Panc1 (cell line): ENCODE results near the gene UQCC2. TPM values are rescaled to one million over a fixed set of nuclear protein-coding genes. Genes with fewer than 3 reads are reported as not detected.

Source experiments
- ATAC-seq: fragments of 200-7000 bp; cut with Tn5 transposase; 2 replicates; pipeline ENCODE4 v1.9.1; 2020; ENCODE audit warnings: mild to moderate bottlenecking, moderate library complexity
- BruUV-seq: library from RNA; stranded (reverse); fragments of 400-500 nt; replicated peaks from 2 replicates; lab custom pipeline; 2021; lab: Mats Ljungman, UMichigan
- CTCF ChIA-PET: fragments of 300-600 bp; sonication (Branson Sonifier 250); formaldehyde crosslinking; loops from one replicate; lab custom pipeline; 2022; ENCODE audit warnings: antibody characterized with exemption; lab: Charles Lee
- POLR2A ChIA-PET: fragments of 300-600 bp; sonication (Branson Sonifier 250); formaldehyde crosslinking; loops from one replicate; lab custom pipeline; 2022; ENCODE audit warnings: antibody characterized with exemption; lab: Charles Lee
- DNase-seq: peaks from one replicate; pipeline ENCODE4 v3.0.0-alpha.2; 2010; ENCODE audit warnings: low read depth, low spot score
- H3K27ac ChIP-seq: 2 replicates; pipeline ENCODE4 v1.5.1; 2011; ENCODE audit warnings: mild to moderate bottlenecking, low read length, inconsistent platforms
- H3K27me3 ChIP-seq: fragments of 200-500 bp; sonication (Bioruptor generic); 2 replicates; pipeline ENCODE4 v1.6.0; 2014; ENCODE audit warnings: low read length, inconsistent platforms; ENCODE audit not compliant: control insufficient read depth, insufficient read depth
- H3K36me3 ChIP-seq: fragments of 200-500 bp; sonication (Bioruptor generic); 2 replicates; pipeline ENCODE4 v1.5.1; 2014; ENCODE audit warnings: inconsistent platforms, mild to moderate bottlenecking, low read length, moderate library complexity; ENCODE audit not compliant: control insufficient read depth, insufficient read depth
- H3K4me1 ChIP-seq: 2 replicates; pipeline ENCODE4 v1.5.1; 2011; ENCODE audit warnings: inconsistent platforms, mild to moderate bottlenecking, low read length, moderate library complexity; ENCODE audit not compliant: control insufficient read depth, insufficient read depth
- H3K4me3 ChIP-seq, 2 experiments: 2 replicates each; pipeline ENCODE4 v1.5.1; 2011 to 2012; ENCODE audit warnings: low read depth in 2 of 2, low read length in 2 of 2, mild to moderate bottlenecking in 2 of 2, inconsistent platforms in 1 of 2, moderate library complexity in 1 of 2
- H3K9me3 ChIP-seq: fragments of 200-500 bp; sonication (Bioruptor generic); 2 replicates; pipeline ENCODE4 v1.5.1; 2014; ENCODE audit warnings: low read depth, mild to moderate bottlenecking, inconsistent platforms, low read length, moderate library complexity; ENCODE audit not compliant: control insufficient read depth, insufficient read depth
- CTCF ChIP-seq: fragments of 450-650 bp; IDR thresholded peaks from 2 replicates; pipeline ENCODE4 v1.5.1; 2017; ENCODE audit warnings: mild to moderate bottlenecking
- POLR2AphosphoS5 ChIP-seq: IDR thresholded peaks from 2 replicates; pipeline ENCODE4 v1.6.1; 2012; ENCODE audit warnings: mild to moderate bottlenecking, low read depth, low read length, moderate library complexity
- REST ChIP-seq, 2 experiments: IDR thresholded peaks; 2 replicates each; pipeline ENCODE4 v1.6.1; 2011 to 2012; ENCODE audit warnings: low read depth in 2 of 2, control low read depth in 1 of 2, low read length in 1 of 2, mild to moderate bottlenecking in 1 of 2, moderate library complexity in 1 of 2; ENCODE audit not compliant: insufficient read depth in 1 of 2
- SIN3A ChIP-seq: IDR thresholded peaks from 2 replicates; pipeline ENCODE4 v1.6.1; 2012; ENCODE audit warnings: low read depth, mild to moderate bottlenecking, low read length, moderate library complexity, borderline replicate concordance; ENCODE audit not compliant: insufficient read depth
- TCF7L2 ChIP-seq: IDR thresholded peaks from 2 replicates; pipeline ENCODE4 v1.6.1; 2011; ENCODE audit warnings: mild to moderate bottlenecking, low read depth, low read length, inconsistent platforms
- in situ Hi-C: cut with HindIII; loops from 2 replicates; pipeline ENCODE4 v1.10.0; 2016; ENCODE audit warnings: low sequenced_read_pairs, low pct_unique_long_range_greater_than_20kb
- intact Hi-C: fragments of 100-400 bp; cut with micrococcal nuclease; formaldehyde crosslinking; loops from one replicate; pipeline ENCODE4 v1.10.0; 2022; ENCODE audit not compliant: unreplicated experiment
- total RNA-seq: library from RNA; stranded (reverse); gene quantifications from one replicate; pipeline ENCODE4 v1.2.1, GENCODE V29; 2021; ENCODE audit not compliant: unreplicated experiment

Gene UQCC2
- total RNA-seq, 1 experiment from 2014 or later, result 135 TPM

GRCh38 chr6:33665957-33666356, 45.5 kb downstream of the UQCC2 start:
- intact Hi-C loops, result no loop called here
- in situ Hi-C loops, result no loop called here

DNA sequence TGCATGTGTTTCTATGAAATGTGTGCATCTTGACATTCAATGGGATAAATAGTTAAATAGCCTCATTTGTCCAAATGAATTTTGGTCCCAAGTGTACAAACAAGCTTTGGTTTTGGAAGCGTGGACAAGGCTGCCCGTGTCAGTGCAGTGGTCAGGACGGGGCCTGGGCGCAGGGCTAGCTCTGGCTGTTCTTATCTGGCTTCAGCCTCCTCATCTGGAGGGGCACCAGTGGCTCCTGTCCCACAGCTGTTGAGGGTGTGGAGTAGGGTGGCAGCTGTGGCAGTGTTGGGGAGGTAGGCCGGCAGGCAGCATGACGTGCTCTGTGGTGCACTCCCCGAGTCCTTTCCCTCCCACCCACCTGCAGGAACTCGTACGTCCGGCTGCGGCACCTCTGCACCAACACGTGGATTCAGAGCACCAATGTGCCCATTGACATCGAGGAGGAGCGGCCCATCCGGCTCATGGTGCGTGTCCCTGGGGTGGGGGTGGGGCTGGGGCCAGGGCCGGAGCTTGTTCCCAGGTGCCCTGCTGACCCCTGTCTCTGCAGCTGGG, 46.9 kb downstream of the UQCC2 start:
- in situ Hi-C loops (no loop called here), intact Hi-C loops (no loop called here)
- POLR2A ChIA-PET, result interaction anchor here (0.5 kb wide), 1 partner anchor 280 kb away, joined by 5 read pairs; no protein-coding TSS in a partner anchor
- no TSS peak for BruUV-seq
- Histone ChIP-seq H3K27ac (no peak overlapping the region), H3K27me3 (no peaks in the 10 kb centered on the region), H3K36me3 (no peaks in the 10 kb centered on the region), H3K9me3 (no peaks in the 10 kb centered on the region), H3K4me1 (no peaks in the 10 kb centered on the region), H3K4me3 (no peak overlapping the region)
- no peak for DNase-seq
- CTCF ChIA-PET, result no interaction called here
- no peak for ATAC-seq
- TF ChIP-seq SIN3A, result no peak
- no peak for TF ChIP-seq POLR2AphosphoS5
- no peak for TF ChIP-seq TCF7L2
- no peak for TF ChIP-seq CTCF
- TF ChIP-seq REST (IDR thresholded peaks at IDR 0.05; ENCODE audit: insufficient read depth in 1 of 2, low read depth in 2 of 2, low read length in 1 of 2), result no peak

More at GRCh38 chr6:33665957-33666356, 45.5 kb downstream of the UQCC2 start:
- ChIA-PET CTCF (no interaction called here), POLR2A (no interaction called here)
- TF ChIP-seq REST (IDR thresholded peaks at IDR 0.05; ENCODE audit: insufficient read depth in 1 of 2, low read depth in 2 of 2, low read length in 1 of 2), result no peak
- no peak for TF ChIP-seq SIN3A
- TF ChIP-seq CTCF, result no peak
- TF ChIP-seq TCF7L2, result no peak
- no peak for TF ChIP-seq POLR2AphosphoS5
- no peak for ATAC-seq
- H3K4me1 ChIP-seq, result no peaks in the 10 kb centered on the region
- no peaks in the 10 kb centered on the region; the same call in 1 of the 2 replicates for H3K36me3 ChIP-seq
- no peak for DNase-seq
- BruUV-seq, result no TSS peak
- no peak overlapping the region for H3K4me3 ChIP-seq
- no peaks in the 10 kb centered on the region for H3K9me3 ChIP-seq
- H3K27me3 ChIP-seq, result no peaks in the 10 kb centered on the region
- no peak overlapping the region for H3K27ac ChIP-seq
